Fibroblast of the conjunctiva (primary cell): ENCODE data around the gene CSPG4.
"Not testable (repeated sequence)": the region's sequence is repeated elsewhere in the genome, so short reads cannot be mapped to it uniquely, and the experiment has no call there.

Source experiments
- DNase-seq: peaks from one replicate; pipeline ENCODE4 v3.0.0-alpha.2; 2010; ENCODE audit warnings: low read depth

The CSPG4 gene

GRCh38 chr15:75704618-75705017 is 8.0 kb downstream of the CSPG4 start:
- DNase-seq = no peak

GRCh38 chr15:75704263-75704615 is 8.4 kb downstream of the CSPG4 start:
- DNase-seq = no peak

GRCh38 chr15:75703440-75704262 is 9.0 kb downstream of the CSPG4 start:
- not testable (repeated sequence) for DNase-seq

- no peak for DNase-seq
Measured at GRCh38 chr15:75702436-75702835, 10.2 kb downstream of the CSPG4 start.

GRCh38 chr15:75701071-75702003 is 11.3 kb downstream of the CSPG4 start:
- DNase-seq = not testable (repeated sequence)

- DNase-seq = peak; percentile 65
Measured at GRCh38 chr15:75699961-75700874, 12.4 kb downstream of the CSPG4 start.

- DNase-seq = not testable (repeated sequence)
Measured at GRCh38 chr15:75699517-75699916, 13.1 kb downstream of the CSPG4 start.

- DNase-seq = not testable (repeated sequence)
Measured at GRCh38 chr15:75697974-75698747, 14.5 kb downstream of the CSPG4 start.

GRCh38 chr15:75697523-75697922 is 15.1 kb downstream of the CSPG4 start:
- no peak for DNase-seq

- no peak for DNase-seq
Measured at GRCh38 chr15:75696854-75697259, 15.8 kb downstream of the CSPG4 start.

GRCh38 chr15:75696311-75696720 is 16.3 kb downstream of the CSPG4 start:
- no peak for DNase-seq

- DNase-seq = no peak
Measured at GRCh38 chr15:75695634-75696310, 16.9 kb downstream of the CSPG4 start.

- DNase-seq = no peak
Measured at GRCh38 chr15:75695220-75695619, 17.4 kb downstream of the CSPG4 start.

- DNase-seq = peak; percentile 97
Measured at GRCh38 chr15:75694241-75695182, 18.1 kb downstream of the CSPG4 start.

GRCh38 chr15:75693501-75694240 is 19.0 kb downstream of the CSPG4 start:
- DNase-seq = no peak

GRCh38 chr15:75693028-75693427 is 19.6 kb downstream of the CSPG4 start:
- not testable (repeated sequence) for DNase-seq

GRCh38 chr15:75692311-75692710 is 20.3 kb downstream of the CSPG4 start:
- DNase-seq = not testable (repeated sequence)

GRCh38 chr15:75689429-75689828 is 23.2 kb downstream of the CSPG4 start:
- DNase-seq = not testable (repeated sequence)

GRCh38 chr15:75688831-75689230 is 23.8 kb downstream of the CSPG4 start:
- DNase-seq = no peak
